Esophagus squamous epithelium (tissue), 5 donors: ENCODE measurements around the gene TMEM95. TPM values are rescaled to one million over a fixed set of nuclear protein-coding genes. Genes with fewer than 3 reads are reported as not detected.
A peak's percentile ranks its signal among the peaks of the same experiment; 100 is the strongest.

Source experiments
- DNase-seq: peaks from one replicate; lab custom pipeline; 2025; lab: John Stamatoyannopoulos, UW
- H3K27ac ChIP-seq, 4 donors: fragments of 200-600 bp; sonication (generic); one replicate each; pipeline ENCODE4 v1.5.1; 2016 to 2019; ENCODE audit warnings: mild to moderate bottlenecking in 1 of 4
- H3K27me3 ChIP-seq, 4 donors: fragments of 200-600 bp; sonication (generic); 1 replicate in 3 of 4; 2 replicates in 1 of 4; pipeline versions ENCODE4 v1.5.1 to v1.6.0; 2017 to 2021; ENCODE audit warnings: antibody characterized with exemption in 1 of 4
- H3K36me3 ChIP-seq, 3 donors: fragments of 200-600 bp; sonication (generic); one replicate each; pipeline ENCODE4 v1.5.1; 2016 to 2019
- H3K4me1 ChIP-seq, 3 donors: fragments of 200-600 bp; sonication (generic); one replicate each; pipeline ENCODE4 v1.5.1; 2017 to 2019
- H3K4me3 ChIP-seq, 4 donors: fragments of 200-600 bp; sonication (generic); 1 replicate in 3 of 4; 2 replicates in 1 of 4; pipeline ENCODE4 v1.5.1; 2016 to 2019; ENCODE audit warnings: mild to moderate bottlenecking in 2 of 4, moderate library complexity in 1 of 4
- H3K9me3 ChIP-seq, 3 donors: fragments of 200-600 bp; sonication (generic); one replicate each; pipeline ENCODE4 v1.5.1; 2016 to 2019
- CTCF ChIP-seq, 6 experiments: fragments of 450-650 bp in 4 of 6; fragments of 200-600 bp in 2 of 6; sonication (generic) in 2 of 6; IDR thresholded peaks; one replicate each; pipeline ENCODE4 v1.5.1; 2016 to 2019; ENCODE audit warnings: antibody characterized with exemption in 6 of 6, mild to moderate bottlenecking in 4 of 6, moderate library complexity in 4 of 6
- POLR2A ChIP-seq, 4 donors: fragments of 450-650 bp; IDR thresholded peaks; one replicate each; pipeline ENCODE4 v1.6.1; 2017; ENCODE audit warnings: antibody characterized with exemption in 4 of 4, mild to moderate bottlenecking in 4 of 4, moderate library complexity in 3 of 4
- WGBS, 2 donors: methylation state at CpG; one replicate each; pipeline ENCODE4 v1.1.5; 2018; 5-methylcytosine and 5-hydroxymethylcytosine counted together
- intact Hi-C: fragments of 100-400 bp; cut with DNase I; formaldehyde crosslinking; loops from one replicate; pipeline ENCODE4 v1.15.0; 2022
- total RNA-seq, 4 donors: library from RNA; depleted of rRNA; stranded (reverse); fragments of >200 nt; gene quantifications; one replicate each; pipeline ENCODE4 v1.1.0, GENCODE V29; 2016
- donor health status: DM: yes; HTN: yes; CAD: no.

Gene TMEM95
- total RNA-seq, 4 donors from 2014 or later, result not detected

DNA sequence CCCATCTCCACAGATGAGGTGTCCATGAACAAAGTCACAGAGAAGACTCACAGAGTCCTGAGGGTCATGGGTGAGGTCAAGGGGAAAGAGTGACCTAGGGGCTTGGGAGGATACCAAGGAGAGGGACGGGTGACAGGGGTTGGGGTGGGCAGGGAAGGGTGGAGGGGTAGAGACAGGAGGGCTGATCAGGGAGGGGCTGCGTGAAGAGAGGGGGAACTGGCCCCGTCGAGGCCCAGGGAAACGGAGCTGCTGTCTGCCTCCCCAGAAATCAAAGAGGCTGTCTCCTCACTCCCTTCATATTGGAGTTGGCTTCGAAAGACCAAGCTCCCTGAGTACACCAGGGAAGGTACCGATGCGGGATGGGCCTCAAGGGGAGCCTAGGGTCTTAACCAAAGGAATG is 617 bp downstream of the TMEM95 start:
- Histone ChIP-seq H3K27ac (peak overlapping the region; percentile 98 to 100 (median 98)), H3K4me1 (peaks cover 38 to 59% (median 43%) of the 10 kb centered on the region in 3 donors), H3K9me3 (no peaks in the 10 kb centered on the region), H3K27me3 (no peaks in the 10 kb centered on the region), H3K36me3 (no peaks in the 10 kb centered on the region), H3K4me3 (no peak overlapping the region)
- 67 to 82% methylated on average over 7 to 8 of the region's 8 CpGs for WGBS, 2 donors
- DNase-seq, result no peak
- no peak for TF ChIP-seq CTCF (IDR thresholded peaks at IDR 0.05)
- TF ChIP-seq POLR2A (IDR thresholded peaks at IDR 0.05), result no peak
- intact Hi-C loops, result loop anchor here (5.0 kb wide), 1 partner anchor 82 kb away; the partner anchor contains the start of genes FGF11 and TMEM102

DNA sequence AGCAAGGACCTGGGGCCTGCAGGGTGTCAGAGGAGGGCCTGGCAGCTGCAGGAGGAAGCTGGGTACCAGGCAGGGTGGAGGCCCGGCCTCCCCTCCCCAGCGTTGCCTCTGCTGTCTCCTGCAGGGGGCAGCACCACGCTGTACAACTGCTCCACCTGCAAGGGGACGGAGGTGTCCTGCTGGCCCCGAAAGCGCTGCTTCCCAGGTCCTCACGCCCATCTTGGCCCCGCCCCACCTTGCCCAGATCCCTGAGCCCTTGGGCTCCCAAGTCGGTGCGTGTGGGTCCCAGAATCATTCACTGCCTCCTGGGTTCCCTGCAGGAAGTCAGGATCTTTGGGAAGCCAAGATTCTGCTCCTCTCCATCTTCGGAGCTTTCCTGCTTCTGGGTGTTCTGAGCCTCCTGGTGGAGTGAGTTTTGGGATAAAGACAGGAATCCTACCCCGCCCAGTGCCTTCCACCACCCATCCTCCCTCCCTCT is 1.2 kb downstream of the TMEM95 start:
- Histone ChIP-seq H3K4me1 (peaks cover 32 to 53% (median 39%) of the 10 kb centered on the region in 3 donors), H3K27ac (peak overlapping the region; percentile 98 to 100 (median 98)), H3K4me3 (peak overlapping the region in 1 of 4 donors; percentile 5), H3K36me3 (no peaks in the 10 kb centered on the region), H3K27me3 (no peaks in the 10 kb centered on the region), H3K9me3 (no peaks in the 10 kb centered on the region)
- DNase-seq, result no peak
- TF ChIP-seq POLR2A (IDR thresholded peaks at IDR 0.05), result no peak
- TF ChIP-seq CTCF (IDR thresholded peaks at IDR 0.05), result peak; percentile 85 to 96 (median 90)
- WGBS, 2 donors, result 7 to 26% methylated on average over 3 of the region's 12 CpGs
- intact Hi-C loops, result loop anchor here (5.0 kb wide), 1 partner anchor 81 kb away; the partner anchor contains the start of genes FGF11 and TMEM102

DNA sequence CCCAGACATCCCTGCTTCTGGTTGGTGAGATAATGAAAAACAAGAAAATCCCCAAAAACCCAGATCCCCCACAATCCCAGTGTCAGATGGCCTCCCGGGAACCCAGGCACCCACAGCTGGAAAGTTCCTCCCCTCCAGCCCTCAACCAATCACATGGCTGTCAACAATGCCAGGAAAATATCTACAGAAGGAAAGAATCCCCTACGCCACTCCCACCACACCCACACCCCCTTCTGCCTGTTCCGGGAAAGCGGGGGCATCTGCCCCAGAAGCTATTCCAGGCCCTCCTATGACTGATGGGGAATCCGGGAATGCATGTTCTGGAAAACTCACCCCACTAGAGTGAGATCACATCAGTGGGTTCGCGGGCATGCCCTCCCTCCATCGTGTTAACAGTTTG is 1.8 kb downstream of the TMEM95 start:
- no peak for DNase-seq
- TF ChIP-seq CTCF (IDR thresholded peaks at IDR 0.05) (no peak), POLR2A (IDR thresholded peaks at IDR 0.05) (no peak)
- Histone ChIP-seq H3K4me3 (peak overlapping the region in 1 of 4 donors; percentile 5), H3K36me3 (no peaks in the 10 kb centered on the region), H3K9me3 (no peaks in the 10 kb centered on the region), H3K27ac (peak overlapping the region; percentile 98 to 100 (median 98)), H3K27me3 (no peaks in the 10 kb centered on the region), H3K4me1 (peaks cover 29 to 54% (median 37%) of the 10 kb centered on the region in 3 donors)
- intact Hi-C loops, result loop anchor here (5.0 kb wide), 1 partner anchor 81 kb away; the partner anchor contains the start of genes FGF11 and TMEM102
- WGBS, 2 donors, result 56% methylated on average over 5 of the region's 8 CpGs; no CpG with 5 or more reads in 1 of the 2 donors

- Histone ChIP-seq H3K36me3 (no peaks in the 10 kb centered on the region), H3K4me1 (peaks cover 27 to 57% (median 37%) of the 10 kb centered on the region in 3 donors), H3K27me3 (no peaks in the 10 kb centered on the region), H3K9me3 (no peaks in the 10 kb centered on the region), H3K27ac (peak overlapping the region in 3 of 4 donors; percentile 38 to 100 (median 98)), H3K4me3 (no peak overlapping the region)
- intact Hi-C loops, result loop anchor here (5.0 kb wide), 1 partner anchor 80 kb away; the partner anchor contains the start of genes FGF11 and TMEM102
- TF ChIP-seq CTCF (IDR thresholded peaks at IDR 0.05) (no peak), POLR2A (IDR thresholded peaks at IDR 0.05) (no peak)
- WGBS, 2 donors, result 67 to 79% methylated on average over 1 to 2 of the region's 2 CpGs
- DNase-seq, result no peak
These were observed 2.4 kb downstream of the TMEM95 start for GRCh38 chr17:7357381-7357780.

GRCh38 chr17:7361906-7362305 is 7.0 kb downstream of the TMEM95 start:
- intact Hi-C loops, result no loop called here
- Histone ChIP-seq H3K27ac (no peak overlapping the region), H3K4me3 (no peak overlapping the region), H3K36me3 (no peaks in the 10 kb centered on the region), H3K27me3 (no peaks in the 10 kb centered on the region), H3K9me3 (no peaks in the 10 kb centered on the region), H3K4me1 (peaks cover 0 to 12% (median 0%) of the 10 kb centered on the region in 3 donors)
- 39 to 46% methylated on average over 3 of the region's 3 CpGs for WGBS, 2 donors
- TF ChIP-seq POLR2A (IDR thresholded peaks at IDR 0.05), result no peak
- no peak for TF ChIP-seq CTCF (IDR thresholded peaks at IDR 0.05)
- no peak for DNase-seq
